NCI-H187 (cell line): ENCODE results near the gene PANK4.

Experiments used
- DNase-seq, 2 experiments: peaks; one replicate each; lab custom pipeline; 2025; lab: John Stamatoyannopoulos, UW

PANK4 gene

DNA sequence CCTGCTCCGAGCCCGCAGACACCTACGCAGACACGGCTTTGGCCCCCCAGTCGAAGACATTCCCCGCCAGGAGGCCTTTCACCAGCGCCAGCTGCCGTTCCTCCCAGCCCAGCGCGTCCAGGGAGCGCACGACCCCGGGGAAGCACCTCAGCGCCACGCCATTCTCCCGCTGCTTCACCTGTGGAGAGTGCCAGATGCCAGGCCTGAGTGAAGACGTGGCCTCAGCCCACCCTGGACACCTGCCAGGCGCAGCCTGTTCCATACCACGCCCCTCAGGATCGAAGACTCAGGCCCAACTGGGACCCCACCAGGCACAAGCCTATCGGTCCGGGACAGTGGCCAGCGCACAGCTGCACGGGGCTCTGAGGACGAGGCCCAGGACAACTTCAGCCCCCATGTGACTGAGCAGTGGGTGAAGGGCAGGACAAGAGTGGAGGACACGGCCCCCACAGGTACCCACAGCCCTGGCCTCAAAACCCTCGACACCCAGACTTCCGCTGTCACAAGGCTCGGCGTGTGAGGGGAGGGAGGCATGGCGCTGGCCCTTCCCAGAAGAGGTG, 13.5 kb downstream of the PANK4 start:
- DNase-seq: no peak

DNA sequence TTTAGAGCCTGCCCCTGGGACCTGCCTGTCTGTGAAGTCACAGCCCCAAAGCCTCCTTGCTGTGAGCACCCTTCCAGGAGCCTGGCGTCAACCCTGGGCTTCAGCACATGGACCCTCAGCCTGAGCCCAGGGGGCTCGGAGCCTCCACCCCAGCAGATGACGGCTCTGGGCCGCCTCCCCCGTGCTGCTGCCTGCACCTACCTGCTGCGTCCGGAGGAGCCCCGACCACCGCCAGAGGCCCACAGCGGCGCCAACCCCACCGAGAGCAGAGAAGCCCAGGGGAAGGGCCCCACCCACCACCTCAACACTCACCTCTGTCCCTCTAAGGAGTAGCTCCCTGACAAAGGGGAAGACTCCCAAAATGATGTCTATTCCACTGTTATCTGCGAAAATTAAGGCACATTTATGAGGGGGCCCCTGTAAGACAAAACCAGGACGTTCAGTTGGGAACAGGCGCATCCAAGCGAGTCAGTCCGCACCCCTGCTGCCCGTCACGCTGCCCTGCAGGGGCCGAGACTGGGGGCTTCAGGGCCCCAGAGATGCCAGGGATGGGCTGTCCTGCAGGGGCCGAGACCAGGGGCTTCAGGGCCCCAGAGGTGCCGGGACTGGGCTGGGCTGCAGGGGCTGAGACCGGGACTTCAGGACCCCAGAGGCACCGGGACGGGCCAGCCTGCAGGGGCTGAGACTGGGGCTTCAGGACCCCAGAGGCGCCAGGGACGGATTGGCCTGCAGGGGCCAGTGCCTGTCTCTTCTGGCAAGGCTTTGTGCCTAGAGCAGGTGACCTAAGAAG, 15.8 kb downstream of the PANK4 start:
- DNase-seq: no peak

DNA sequence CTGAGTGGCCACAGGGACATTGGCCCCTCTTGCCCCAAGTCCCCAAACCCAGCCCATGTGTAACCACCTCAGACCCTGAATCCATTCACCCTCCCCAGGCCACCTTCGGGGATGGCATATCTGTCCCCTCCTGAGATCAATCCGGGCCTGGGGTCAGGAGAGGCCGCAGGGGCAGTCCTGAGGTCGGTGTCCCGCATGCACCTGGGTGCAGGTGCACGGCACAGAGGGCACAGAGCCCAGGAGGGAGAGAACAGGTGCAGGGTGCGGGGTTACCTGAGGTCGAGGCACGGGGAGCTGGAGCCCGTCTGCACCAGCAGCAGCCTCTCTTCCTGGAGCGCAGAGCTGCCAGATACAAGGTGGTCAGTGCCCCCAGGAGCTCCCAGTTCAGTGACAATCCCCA, 16.8 kb downstream of the PANK4 start:
- no peak for DNase-seq

DNA sequence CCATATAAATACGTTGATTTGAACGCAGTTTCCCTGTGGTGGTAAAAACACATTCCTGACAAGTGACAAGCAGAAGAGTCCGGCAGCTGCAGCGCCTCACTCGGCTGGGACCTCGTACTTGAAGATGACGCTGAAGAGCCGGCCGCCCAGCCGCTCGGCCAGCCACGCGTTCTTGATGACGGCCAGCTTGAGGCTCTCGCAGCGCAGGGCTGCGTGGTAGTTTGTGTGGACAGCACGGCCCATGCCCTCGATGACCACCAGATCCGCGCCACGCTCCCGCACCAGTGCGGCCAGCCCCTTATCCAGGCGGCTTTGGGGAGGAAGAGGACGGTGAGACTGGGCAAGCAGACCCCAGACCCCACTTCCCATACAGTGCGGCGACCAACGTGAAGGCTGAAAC, 17.6 kb downstream of the PANK4 start:
- DNase-seq: no peak

DNA sequence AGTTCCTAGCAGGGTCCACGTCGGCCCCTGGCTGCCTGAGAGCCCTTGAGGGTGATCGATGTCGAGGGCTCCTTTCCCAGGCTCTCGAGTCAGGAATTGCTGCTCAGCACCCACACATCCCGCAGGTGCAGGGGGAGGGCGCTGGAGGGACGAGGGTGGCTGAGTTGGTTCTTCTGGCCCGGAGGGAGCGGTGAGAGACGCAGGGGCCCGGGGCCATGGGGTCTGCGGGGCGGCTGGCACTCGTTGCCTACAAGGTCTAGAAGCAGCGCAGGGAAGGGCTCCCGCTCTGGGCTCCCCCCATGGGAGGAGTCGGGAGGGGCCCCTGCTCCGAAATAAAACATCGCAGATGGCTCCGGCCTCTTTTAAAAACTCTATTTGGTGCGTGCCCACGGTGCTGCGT, 18.2 kb downstream of the PANK4 start:
- DNase-seq: no peak

DNA sequence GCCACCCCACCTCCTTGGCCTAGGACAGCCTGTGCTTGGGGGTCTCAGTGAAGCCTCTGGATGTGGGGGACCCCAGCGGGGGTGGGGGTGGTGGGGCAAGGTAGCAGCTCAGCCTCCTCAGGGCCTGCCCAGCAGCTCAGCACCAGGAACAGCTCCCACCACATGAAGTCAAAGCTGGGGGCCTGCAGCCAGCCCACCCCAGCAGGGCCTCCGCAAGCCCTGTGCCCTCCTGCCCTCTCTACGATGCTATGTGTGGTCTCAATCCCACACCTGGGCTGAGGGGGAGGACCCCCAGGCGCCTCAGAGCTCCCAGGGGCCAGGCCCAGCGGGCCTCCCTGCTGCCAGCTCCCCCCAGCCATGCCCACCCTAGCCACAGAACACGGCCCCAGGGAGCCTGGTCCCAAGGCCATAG, 18.6 kb downstream of the PANK4 start:
- DNase-seq: no peak

DNA sequence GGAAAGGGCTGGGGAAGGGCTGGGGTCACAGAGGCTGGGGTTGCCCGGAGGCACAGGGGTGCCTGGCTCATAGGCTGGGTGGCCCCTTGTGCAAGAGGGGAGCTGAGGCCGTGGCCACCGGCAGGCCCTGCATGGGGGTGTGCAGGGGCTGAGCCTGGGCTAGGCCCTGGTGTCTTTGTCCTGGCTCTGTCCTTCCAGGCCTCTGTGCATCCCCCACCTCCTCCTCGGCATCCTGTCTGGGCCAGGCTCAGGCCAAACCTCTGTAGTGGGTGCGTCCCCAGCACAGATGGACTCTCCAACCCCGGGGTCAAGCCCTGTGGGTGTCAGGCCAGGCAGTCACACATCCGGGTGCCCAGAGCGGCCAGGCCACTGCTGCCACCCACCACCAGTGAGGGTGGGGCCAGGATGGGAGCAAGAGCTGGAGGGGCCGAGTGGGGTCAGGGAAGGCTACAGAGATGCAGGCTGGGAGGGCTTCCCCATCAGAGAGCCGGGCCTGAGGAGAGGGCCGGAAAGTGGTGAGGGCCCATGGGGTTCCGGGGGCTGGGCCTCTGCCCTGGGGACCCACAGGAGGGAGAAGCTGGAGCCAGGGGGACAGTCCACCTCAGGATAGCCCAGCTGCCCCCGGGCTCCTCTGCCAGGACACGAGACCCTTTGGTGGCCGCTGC, 19.4 kb downstream of the PANK4 start:
- no peak for DNase-seq

DNA sequence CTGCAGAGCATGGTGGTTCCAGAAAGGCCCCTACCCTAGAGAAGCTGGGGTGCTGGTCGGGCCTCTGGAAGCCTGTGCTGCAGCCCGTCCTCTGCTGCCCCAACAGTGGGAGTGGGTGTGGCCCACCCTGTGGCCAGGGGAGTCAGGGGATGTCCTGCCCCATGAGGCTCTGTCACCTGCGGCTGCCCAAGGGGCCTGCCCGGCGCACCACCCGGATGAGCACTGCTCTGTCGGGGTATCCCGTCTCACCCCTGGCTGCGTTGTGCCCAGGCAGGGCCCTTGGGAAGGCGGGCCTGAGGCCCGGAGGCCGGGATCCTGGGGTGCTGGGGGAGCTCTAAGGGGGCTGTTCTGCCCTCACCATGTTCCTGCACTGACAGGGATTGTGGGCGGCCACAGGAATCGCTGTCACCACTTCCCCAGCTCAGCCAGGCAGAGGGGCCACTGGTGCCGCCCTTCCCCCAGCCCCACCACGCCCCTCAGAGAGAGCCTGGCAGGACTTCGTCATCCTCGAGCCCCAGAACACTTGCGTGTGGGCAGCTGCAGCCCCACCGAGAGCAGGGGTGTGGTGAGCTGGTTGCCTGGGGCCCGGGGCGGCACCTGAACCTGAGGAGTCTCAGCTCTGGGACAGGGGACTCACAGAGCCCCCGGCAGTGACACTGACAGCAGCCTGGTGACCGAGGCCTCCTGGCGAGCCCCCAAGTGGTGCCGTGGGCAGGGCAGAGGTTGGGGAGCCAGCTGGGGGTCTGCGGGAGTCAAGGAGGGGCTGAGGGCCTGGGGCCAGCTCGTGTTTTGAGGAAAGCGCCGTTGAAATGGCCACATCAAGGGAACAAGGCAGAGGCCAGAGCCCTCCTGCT, 20.2 kb downstream of the PANK4 start:
- no peak for DNase-seq

DNA sequence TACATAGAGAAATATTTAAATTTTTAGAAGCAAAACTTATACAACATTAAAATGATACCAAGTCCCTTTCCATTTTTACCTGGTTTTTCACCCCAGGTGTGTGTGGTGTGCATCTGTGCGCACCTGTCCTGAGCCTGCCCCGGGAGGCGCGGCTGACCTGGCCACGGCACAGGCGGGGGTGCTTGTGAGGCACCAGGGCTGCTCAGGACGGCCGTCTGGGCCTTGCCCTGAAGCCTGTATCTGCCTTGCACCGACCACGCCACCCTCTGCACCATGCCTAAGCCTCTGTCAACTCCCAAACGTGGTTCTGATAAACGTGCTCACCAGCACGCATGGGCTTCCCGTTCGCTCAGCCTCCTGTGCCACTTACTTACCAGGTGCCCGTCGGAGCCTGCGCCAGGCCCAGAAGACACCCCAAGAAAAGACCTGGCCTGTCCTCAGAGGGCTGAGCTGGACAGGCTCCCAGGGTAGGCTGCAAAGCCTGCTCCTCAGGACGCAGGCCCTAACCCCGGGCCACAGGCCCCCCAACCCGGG, 20.9 kb downstream of the PANK4 start:
- no peak for DNase-seq

DNA sequence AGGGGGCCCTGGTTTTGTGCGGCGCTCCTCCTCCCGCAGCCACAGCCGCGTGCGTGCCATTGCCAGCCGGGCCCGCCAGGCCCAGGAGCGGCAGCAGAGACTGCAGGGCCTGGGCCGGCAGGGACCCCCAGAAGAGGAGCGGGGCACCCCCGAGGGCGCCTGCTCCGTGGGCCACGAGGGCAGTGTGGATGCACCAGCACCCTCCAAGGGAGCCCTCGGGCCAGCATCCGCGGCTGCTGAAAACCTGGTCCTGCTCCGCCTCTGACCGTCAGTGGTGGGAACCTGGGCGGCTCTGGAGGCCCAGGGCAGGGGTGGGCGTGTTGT, 21.5 kb downstream of the PANK4 start:
- DNase-seq: no peak

DNA sequence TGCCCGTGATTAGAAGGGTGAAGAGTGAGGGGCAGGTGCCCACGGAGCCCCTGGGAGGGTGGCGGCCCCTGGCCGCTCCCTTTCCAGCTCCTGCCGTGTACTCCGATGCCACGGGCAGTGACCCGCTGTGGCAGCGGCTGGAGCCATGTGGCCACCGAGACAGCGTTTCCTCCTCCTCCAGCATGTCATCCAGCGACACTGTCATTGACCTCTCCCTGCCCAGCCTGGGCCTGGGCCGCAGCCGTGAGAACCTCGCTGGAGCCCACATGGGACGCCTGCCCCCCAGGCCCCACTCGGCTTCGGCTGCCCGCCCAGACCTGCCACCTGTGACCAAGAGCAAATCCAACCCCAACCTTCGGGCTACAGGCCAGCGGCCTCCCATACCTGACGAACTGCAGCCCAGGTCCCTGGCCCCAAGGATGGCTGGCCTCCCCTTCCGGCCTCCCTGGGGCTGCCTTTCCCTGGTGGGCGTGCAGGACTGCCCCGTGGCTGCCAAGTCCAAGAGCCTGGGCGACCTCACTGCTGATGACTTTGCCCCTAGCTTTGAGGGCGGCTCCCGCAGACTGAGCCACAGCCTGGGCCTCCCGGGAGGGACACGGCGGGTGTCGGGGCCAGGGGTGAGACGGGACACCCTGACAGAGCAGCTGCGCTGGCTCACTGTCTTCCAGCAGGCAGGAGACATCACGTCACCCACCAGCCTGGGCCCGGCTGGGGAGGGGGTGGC, 22.0 kb downstream of the PANK4 start:
- no peak for DNase-seq

DNA sequence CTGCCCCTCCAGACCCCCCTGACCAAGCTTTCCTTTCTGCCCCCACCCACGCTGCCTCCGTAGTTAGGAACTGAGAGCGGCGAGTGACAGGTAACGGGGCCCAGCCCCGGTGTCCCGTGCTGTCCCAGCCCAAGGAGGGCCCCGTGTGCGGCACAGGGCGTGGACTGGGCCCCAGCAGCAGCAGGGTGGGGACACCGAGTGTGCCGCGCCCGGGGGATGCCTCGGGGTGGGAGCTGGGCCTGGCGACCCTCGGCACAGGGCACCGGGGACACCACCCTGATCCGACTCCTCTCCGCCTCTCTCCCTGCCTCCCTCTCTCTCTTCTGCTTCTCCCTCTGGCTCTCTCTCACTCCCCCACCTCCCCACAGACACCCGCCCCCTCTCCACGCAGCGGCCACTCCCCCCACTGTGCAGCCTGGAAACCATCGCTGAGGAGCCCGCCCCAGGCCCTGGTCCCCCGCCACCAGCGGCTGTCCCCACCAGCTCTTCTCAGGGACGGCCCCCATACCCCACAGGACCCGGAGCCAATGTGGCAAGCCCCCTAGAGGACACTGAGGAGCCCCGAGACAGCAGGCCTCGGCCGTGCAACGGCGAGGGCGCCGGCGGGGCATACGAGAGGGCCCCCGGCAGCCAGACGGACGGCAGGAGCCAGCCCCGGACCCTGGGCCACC, 22.7 kb downstream of the PANK4 start:
- no peak for DNase-seq

DNA sequence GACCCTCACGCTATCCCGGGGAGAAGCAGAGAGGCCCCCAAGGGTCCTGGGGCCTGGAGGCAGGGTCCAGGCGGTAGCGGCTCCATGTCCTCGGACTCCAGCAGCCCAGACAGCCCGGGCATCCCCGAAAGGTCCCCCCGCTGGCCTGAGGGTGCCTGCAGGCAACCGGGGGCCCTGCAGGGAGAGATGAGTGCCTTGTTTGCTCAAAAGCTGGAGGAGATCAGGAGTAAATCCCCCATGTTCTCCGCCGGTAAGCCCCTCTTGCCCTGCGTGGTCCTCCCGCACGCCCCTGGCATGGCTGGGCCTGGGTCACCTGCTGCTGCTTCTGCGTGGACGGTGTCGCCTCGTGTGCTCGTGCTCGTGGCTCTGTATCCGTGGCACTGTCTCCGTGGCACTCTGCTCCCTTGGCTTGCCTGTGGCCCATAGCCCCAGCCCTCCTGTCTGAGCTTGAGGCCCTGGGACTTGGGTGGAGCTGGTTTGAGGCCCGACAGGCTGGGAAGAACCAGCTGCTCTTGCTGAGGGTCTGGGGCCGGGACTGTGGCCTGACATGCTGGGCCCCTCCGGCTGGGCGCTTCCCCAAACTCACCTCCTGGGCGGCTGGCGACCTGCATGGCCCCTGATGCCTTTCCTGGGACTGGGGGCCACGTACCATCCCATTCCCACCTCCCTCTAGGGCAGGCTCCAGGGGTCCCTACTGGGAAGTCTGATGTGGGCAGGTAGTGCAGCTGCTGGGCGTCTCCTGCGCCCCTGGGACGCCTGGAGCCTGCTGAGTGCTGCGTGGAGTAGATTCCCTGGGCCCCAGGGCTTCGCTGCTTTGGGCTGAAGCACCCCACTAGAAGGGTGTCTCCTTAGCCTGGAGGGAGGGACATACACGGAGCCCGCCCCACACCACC, 23.5 kb downstream of the PANK4 start:
- DNase-seq: no peak

DNA sequence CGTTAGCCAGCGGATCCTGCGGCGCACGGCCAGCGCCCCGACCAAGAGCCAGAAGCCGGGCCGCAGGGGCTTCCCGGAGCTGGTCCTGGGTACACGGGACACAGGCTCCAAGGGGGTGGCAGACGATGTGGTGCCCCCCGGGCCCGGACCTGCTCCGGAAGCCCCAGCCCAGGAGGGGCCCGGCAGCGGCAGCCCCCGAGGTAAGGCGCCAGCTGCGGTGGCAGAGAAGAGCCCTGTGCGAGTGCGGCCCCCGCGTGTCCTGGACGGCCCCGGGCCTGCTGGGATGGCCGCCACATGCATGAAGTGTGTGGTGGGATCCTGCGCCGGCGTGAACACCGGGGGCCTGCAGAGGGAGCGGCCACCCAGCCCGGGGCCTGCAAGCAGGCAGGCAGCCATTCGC, 24.2 kb downstream of the PANK4 start:
- DNase-seq: no peak

DNA sequence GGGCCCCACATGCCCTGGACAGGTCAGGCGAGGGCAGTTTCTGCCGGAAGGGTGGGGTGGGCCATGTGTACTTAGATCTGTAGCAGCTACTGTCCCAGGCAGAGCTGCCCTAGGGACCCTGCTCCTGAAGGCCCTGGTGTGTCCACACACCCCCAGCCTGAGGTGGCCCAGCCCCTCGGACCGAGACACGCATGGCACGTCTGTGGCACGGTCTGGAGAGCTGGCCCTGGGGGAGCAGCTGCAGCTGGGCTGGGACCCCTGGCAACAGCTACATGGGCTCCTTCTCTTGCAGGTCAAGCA, 24.6 kb downstream of the PANK4 start:
- no peak for DNase-seq

DNA sequence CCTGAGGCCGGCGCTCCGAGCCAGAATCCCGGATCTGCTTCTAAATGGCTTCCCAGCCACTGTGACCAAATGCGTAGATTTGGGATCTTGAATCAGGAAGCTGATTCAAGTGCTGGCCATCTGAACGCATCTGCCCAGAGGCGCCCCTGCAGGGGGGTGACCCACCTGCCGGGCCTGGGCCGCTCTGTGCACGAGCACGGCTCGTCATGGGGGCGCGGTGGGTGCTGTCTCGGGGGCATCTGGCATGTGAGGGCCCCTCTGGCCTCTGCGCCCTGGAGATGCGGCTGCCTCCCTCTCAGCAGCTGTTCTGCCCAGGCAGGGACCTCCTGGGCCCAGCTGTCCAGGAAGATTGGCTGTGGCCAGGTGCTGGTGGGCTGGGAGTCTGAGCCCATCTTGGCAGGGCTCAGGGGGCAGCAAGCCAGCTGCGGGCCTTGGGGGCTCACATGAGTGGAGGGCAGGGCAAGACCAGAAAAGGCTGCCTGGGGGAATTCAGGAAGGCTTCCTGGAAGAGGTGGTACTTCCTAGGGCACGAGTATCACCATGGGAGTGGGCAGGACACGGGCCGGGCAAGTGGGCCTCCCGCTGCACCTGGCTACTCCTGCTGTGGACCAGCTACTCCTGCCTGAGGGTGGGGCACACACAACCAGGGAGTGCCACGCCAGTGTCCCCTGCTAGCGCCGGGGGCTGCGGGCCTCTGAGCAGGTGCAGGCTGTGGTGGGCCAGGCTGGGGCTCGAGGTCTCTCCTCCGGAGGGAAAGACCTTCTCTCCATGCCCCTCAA, 25.2 kb downstream of the PANK4 start:
- DNase-seq: no peak

DNA sequence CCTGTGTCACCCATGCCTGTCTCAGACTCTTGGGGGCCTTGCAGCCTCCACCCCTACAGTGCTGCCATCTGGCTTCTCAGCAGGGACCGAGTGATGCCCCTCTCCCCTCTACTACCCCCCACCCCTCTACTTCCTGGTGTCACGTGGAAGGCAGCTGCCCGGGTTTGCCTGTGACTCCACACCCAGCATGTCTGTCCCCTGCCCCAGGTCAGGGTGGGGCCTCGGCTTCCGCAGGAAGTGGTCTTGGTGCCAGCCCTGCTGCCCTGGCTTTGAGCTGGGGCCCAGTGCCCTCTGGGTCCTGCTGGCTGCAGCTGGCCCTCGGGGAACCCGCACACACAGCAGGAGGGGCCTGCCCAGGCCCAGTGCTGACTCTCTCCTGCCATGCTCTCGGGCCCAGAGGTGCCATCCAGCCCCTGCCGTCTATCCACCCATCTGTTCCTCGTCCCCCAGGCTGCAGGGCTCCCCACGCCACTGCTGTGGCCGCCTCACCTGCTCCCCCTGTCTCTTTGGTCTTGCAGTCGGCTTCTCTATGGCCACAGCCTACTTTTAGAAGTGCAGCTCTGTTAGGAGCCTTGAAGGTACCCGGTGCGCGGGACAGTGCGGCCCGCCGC, 26.3 kb downstream of the PANK4 start:
- DNase-seq: no peak

DNA sequence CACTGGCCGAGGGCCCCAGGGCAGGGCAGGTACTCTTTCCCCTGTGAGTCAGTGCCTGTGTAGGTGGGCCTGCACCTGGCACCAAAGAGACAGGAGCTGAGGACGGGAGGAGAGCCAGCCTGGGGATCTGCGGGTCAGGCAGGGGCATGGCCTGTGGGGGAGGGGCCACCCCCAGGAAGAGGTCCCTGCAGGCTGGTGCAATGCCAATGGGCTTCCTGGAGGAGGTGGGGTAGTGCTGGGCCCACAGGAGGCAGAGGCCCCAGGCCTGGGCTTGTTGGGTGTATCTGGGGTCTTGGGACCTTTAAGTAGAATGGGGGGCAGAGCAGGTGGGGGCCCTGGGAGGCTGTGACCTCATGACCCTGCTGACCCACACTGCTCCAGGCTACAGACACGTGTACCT, 27.1 kb downstream of the PANK4 start:
- DNase-seq: no peak

DNA sequence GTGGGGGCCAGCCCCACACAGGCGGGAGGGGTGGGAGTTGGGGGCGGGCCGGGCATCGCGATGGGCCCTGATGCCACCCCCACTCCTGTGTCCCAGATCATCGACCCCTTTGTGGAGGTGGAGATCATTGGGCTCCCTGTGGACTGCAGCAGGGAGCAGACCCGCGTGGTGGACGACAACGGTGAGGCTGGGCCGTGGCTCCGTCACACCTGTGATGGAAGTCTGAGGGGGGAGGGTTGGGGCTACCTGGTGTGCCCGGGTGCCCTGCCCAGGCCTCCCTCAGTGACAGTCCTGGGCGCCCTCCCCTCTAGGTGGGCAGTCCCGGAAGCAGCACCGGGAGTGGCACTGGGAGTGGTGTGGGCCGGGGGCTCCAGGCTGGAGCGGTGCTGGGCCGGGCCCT, 27.7 kb downstream of the PANK4 start:
- no peak for DNase-seq
